Dendritic cell treated with granulocyte-macrophage colony-stimulating factor and Interleukin-4, amounts not matched to agents 40 ng/mL and 50 ng/mL, for 4 days (primary cell): ENCODE measurements around the gene KAT2A.
A peak's percentile ranks its signal among the peaks of the same experiment; 100 is the strongest.

Experiments
- H3K27ac Mint-ChIP-seq: one replicate; pipeline ENCODE4 v1.8.0; 2022; ENCODE audit warnings: mild to moderate bottlenecking, mixed read lengths
- H3K27me3 Mint-ChIP-seq: one replicate; pipeline ENCODE4 v1.8.0; 2022; ENCODE audit warnings: mild to moderate bottlenecking, mixed read lengths
- H3K36me3 Mint-ChIP-seq: one replicate; pipeline ENCODE4 v1.8.0; 2022; ENCODE audit warnings: low read depth, mixed read lengths
- H3K4me1 Mint-ChIP-seq: one replicate; pipeline ENCODE4 v1.8.0; 2022; ENCODE audit warnings: low read depth, mixed read lengths
- H3K4me3 Mint-ChIP-seq: one replicate; pipeline ENCODE4 v1.8.0; 2022; ENCODE audit warnings: mild to moderate bottlenecking, moderate library complexity, mixed read lengths
- H3K9me3 Mint-ChIP-seq: one replicate; pipeline ENCODE4 v1.8.0; 2022; ENCODE audit warnings: mixed read lengths
- intact Hi-C: fragments of 100-400 bp; cut with micrococcal nuclease; formaldehyde crosslinking; loops from one replicate; pipeline ENCODE4 v1.15.0; 2022

Gene KAT2A

GRCh38 chr17:42101513-42102292 lies 19.5 kb downstream of the KAT2A start:
- intact Hi-C loops = no loop called here
- Mint-ChIP-seq H3K27ac (no peak overlapping the region), H3K4me3 (no peak overlapping the region), H3K4me1 (peaks cover 25% of the 10 kb centered on the region), H3K9me3 (no peaks in the 10 kb centered on the region), H3K27me3 (peaks cover 24% of the 10 kb centered on the region), H3K36me3 (peaks cover 45% of the 10 kb centered on the region)

- Mint-ChIP-seq H3K9me3 (no peaks in the 10 kb centered on the region), H3K4me1 (peaks cover 19% of the 10 kb centered on the region), H3K27me3 (peaks cover 40% of the 10 kb centered on the region), H3K4me3 (no peak overlapping the region), H3K27ac (no peak overlapping the region), H3K36me3 (peaks cover 17% of the 10 kb centered on the region)
- intact Hi-C loops = no loop called here
Observed at GRCh38 chr17:42098730-42099399, 22.3 kb downstream of the KAT2A start.

- no peaks in the 10 kb centered on the region for H3K9me3 Mint-ChIP-seq
- H3K4me1 Mint-ChIP-seq = peaks cover 24% of the 10 kb centered on the region
Observed at GRCh38 chr17:42097691-42098631, 23.2 kb downstream of the KAT2A start, which contains the start of gene ZNF385C. TSS of gene ZNF385C (minus strand) at chr17:42098473. CDS start at chr17:42063056, 35,417 bp downstream.

GRCh38 chr17:42096360-42097111 lies 24.6 kb downstream of the KAT2A start:
- H3K4me3 Mint-ChIP-seq = no peak overlapping the region
- H3K9me3 Mint-ChIP-seq = no peaks in the 10 kb centered on the region
- intact Hi-C loops = no loop called here
- H3K27ac Mint-ChIP-seq = peak overlapping the region; percentile 34
- H3K27me3 Mint-ChIP-seq = peaks cover 40% of the 10 kb centered on the region
- no peaks in the 10 kb centered on the region for H3K36me3 Mint-ChIP-seq
- H3K4me1 Mint-ChIP-seq = peaks cover 27% of the 10 kb centered on the region

More at GRCh38 chr17:42097691-42098631, 23.2 kb downstream of the KAT2A start, which contains the start of gene ZNF385C:
- no peak within 1 kb of the TSS for H3K27ac Mint-ChIP-seq
- peaks cover 40% of the 10 kb centered on the region for H3K27me3 Mint-ChIP-seq
- peaks cover 8% of the 10 kb centered on the region for H3K36me3 Mint-ChIP-seq
- intact Hi-C loops = no loop called here
- no peak within 1 kb of the TSS for H3K4me3 Mint-ChIP-seq

- H3K27me3 Mint-ChIP-seq = peaks cover 43% of the 10 kb centered on the region
- H3K4me3 Mint-ChIP-seq = no peak overlapping the region
- H3K27ac Mint-ChIP-seq = no peak overlapping the region
- intact Hi-C loops = no loop called here
- no peaks in the 10 kb centered on the region for H3K9me3 Mint-ChIP-seq
- peaks cover 36% of the 10 kb centered on the region for H3K4me1 Mint-ChIP-seq
- no peaks in the 10 kb centered on the region for H3K36me3 Mint-ChIP-seq
Observed at GRCh38 chr17:42094375-42095069, 26.6 kb downstream of the KAT2A start.

GRCh38 chr17:42092939-42093338 lies 28.2 kb downstream of the KAT2A start:
- peaks cover 36% of the 10 kb centered on the region for H3K27me3 Mint-ChIP-seq
- no peak overlapping the region for H3K4me3 Mint-ChIP-seq
- intact Hi-C loops = no loop called here
- H3K36me3 Mint-ChIP-seq = no peaks in the 10 kb centered on the region
- no peak overlapping the region for H3K27ac Mint-ChIP-seq
- peaks cover 32% of the 10 kb centered on the region for H3K4me1 Mint-ChIP-seq
- no peaks in the 10 kb centered on the region for H3K9me3 Mint-ChIP-seq

- no peaks in the 10 kb centered on the region for H3K9me3 Mint-ChIP-seq
- H3K4me1 Mint-ChIP-seq = peaks cover 21% of the 10 kb centered on the region
- H3K27ac Mint-ChIP-seq = peak overlapping the region; percentile 12
- H3K27me3 Mint-ChIP-seq = peaks cover 20% of the 10 kb centered on the region
- no peaks in the 10 kb centered on the region for H3K36me3 Mint-ChIP-seq
- intact Hi-C loops = no loop called here
- no peak overlapping the region for H3K4me3 Mint-ChIP-seq
Observed at GRCh38 chr17:42090964-42091790, 30.0 kb downstream of the KAT2A start.

GRCh38 chr17:42088736-42089135 lies 32.4 kb downstream of the KAT2A start:
- Mint-ChIP-seq H3K4me3 (no peak overlapping the region), H3K9me3 (no peaks in the 10 kb centered on the region), H3K27ac (no peak overlapping the region), H3K27me3 (peaks cover 7% of the 10 kb centered on the region), H3K4me1 (peaks cover 21% of the 10 kb centered on the region), H3K36me3 (no peaks in the 10 kb centered on the region)
- intact Hi-C loops = no loop called here

GRCh38 chr17:42087736-42088705 lies 33.1 kb downstream of the KAT2A start:
- no peaks in the 10 kb centered on the region for H3K36me3 Mint-ChIP-seq
- no peak overlapping the region for H3K27ac Mint-ChIP-seq
- peaks cover 17% of the 10 kb centered on the region for H3K4me1 Mint-ChIP-seq
- no peak overlapping the region for H3K4me3 Mint-ChIP-seq
- H3K9me3 Mint-ChIP-seq = no peaks in the 10 kb centered on the region
- H3K27me3 Mint-ChIP-seq = peaks cover 7% of the 10 kb centered on the region
- intact Hi-C loops = no loop called here

- intact Hi-C loops = no loop called here
- no peak overlapping the region for H3K27ac Mint-ChIP-seq
- H3K4me3 Mint-ChIP-seq = no peak overlapping the region
- H3K4me1 Mint-ChIP-seq = peaks cover 14% of the 10 kb centered on the region
- no peaks in the 10 kb centered on the region for H3K36me3 Mint-ChIP-seq
- H3K9me3 Mint-ChIP-seq = no peaks in the 10 kb centered on the region
- peaks cover 10% of the 10 kb centered on the region for H3K27me3 Mint-ChIP-seq
Observed at GRCh38 chr17:42087042-42087701, 34.0 kb downstream of the KAT2A start.

GRCh38 chr17:42081516-42082129 lies 39.5 kb downstream of the KAT2A start:
- intact Hi-C loops = no loop called here
- Mint-ChIP-seq H3K36me3 (no peaks in the 10 kb centered on the region), H3K9me3 (no peaks in the 10 kb centered on the region), H3K27ac (no peak overlapping the region), H3K27me3 (peaks cover 9% of the 10 kb centered on the region), H3K4me3 (no peak overlapping the region), H3K4me1 (peaks cover 4% of the 10 kb centered on the region)
